ENCODE data around the gene FAM236C.
"Not testable (repeated sequence)": the region's sequence is repeated elsewhere in the genome, so short reads cannot be mapped to it uniquely, and the experiment has no call there.

FAM236C gene

DNA sequence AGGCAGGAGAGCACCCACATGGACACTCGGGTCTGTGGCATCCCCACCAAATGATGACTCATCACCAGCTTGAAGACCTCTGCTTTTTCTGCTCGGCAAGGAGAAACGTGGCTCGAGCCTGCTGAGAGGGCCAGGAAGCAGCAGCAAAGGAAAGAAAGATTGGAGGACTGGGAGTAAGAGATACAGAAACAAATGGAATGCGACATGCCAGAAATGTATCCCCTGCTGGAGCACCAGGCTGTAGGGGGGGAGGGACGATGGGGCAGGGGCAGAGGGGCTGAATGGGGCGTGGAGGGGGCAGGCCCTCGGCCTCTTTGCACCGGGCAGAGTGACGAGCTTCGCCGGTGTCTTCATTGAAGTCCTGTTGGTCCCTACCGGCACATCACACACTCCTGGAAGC lies at the start of gene FAM236C:
FAM236C (plus strand) TSS at position 301 of the 400 bp plus-strand sequence. CDS start 100 bp downstream, outside the sequence.
- not testable (repeated sequence) for DNase-seq

DNA sequence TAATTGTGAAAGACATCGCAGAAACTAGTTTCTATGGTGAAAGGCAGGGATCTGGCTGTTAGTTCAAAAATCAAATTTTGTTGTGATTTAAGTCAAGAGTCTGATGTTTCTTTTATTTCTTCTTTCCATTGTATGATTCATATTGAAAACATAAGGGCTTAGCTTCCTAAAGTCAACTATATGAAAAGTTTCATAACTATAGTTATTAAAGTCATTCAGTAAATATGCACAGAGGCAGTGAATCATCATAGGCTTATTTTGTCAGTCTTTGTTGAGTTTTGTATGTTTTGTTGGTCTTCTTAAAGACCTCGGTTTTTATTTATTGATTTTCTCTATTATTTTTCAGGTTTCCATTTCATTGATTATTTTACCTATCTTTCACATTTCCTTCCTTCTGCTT lies 29.5 kb upstream of the FAM236C start:
- not testable (repeated sequence) for DNase-seq

DNA sequence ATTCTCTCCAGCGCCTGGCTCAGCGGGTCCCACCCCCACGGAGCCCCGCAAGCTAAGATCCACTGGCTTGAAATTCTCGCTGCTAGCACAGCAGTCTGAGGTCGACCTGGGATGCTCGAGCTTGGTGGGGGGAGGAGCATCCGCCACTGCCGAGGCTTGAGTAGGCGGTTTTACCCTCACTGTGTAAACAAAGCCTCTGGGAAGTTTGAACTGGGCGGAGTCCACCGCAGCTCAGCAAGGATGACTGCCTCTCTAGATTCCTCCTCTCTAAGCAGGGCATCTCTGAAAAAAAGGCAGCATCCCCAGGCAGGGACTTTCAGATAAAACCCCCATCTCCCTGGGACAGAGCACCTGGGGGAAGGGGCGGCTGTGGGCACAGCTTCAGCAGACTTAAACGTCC lies 22.7 kb upstream of the FAM236C start:
- not testable (repeated sequence) for DNase-seq

DNA sequence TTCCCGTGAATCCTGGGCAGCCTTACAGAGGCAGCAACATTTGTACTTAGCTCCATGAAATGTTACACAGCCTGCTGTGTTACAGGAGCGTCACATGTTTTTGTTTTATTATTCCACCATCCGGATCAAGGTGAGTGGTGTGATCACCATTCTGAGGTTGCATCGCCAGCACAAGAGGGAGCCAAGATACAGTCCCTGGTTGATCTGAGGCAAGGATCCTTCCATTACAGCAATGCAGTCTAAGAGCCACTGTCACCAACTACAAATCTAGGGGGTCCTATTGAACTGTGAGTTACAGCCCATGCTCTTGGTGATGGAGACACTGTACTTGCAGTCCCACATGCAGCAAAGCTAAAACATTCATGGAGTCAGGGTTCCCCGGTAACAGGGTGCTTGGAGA lies 3.7 kb downstream of the FAM236C start:
- DNase-seq, result not testable (repeated sequence)

DNA sequence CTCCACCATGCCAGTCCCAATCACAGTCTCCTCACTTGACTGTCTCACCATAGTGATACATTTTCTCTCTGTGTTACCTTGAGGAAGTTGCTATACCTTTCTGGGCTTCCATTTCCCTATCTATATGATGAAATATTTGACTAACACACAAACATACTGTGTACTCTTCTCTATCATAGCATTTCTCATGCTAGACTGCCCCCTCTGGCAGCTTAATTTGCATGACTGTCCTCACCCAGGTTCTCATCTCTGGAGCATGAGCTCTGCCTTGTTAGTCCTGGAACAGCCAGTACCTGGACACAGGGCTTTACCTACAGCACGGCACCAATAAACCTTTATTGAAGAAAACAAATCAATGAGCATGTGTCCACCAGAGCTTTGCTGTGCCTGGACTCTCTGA lies 19.9 kb downstream of the FAM236C start:
- not testable (repeated sequence) for DNase-seq

DNA sequence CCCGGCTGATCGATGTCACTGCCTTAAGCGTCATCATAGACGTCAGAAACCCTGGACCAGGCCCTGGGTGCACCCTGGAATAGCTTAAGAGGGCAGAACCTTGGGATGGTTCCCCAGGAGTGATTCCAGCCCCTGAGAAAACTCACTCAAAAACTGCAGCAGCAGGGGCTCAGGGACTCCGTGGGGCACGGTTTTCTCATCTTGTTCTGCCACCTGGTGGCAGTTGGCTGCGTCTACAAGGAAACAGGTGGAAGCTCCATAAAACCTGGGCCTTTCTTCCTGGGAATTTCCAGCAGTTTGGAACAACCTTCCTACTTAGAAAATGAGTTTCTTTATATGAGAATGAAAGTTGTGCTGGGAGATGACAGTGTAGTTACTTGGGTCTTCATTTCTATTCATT lies 24.0 kb downstream of the FAM236C start:
- DNase-seq, result not testable (repeated sequence)

DNA sequence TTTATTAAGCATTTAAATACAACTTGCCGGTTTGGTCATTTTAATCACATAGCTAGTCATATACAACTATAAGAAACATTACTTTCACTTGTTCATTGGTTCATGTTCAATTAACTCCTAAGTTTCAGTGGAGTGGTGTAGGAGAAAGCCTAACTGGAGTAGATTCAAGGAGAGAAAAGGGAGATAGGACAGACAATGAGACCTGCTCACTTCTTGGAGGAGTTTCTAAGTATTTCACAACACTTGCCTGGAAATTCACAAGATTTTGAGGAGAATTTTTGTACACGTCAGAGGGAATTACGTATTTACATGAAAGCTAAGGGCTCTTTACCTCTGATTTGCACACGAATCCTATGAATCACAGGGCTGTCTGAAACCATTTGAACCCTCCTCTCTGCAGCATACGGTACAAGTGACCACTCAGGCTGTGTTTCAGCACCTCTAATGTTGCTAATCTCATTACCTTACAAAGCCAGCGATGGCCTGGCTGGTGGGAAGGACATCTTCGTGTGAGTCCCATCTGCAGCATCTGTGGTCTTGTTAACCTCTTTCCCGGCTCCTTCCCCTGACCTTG lies 24.6 kb downstream of the FAM236C start:
- DNase-seq, result not testable (repeated sequence)

DNA sequence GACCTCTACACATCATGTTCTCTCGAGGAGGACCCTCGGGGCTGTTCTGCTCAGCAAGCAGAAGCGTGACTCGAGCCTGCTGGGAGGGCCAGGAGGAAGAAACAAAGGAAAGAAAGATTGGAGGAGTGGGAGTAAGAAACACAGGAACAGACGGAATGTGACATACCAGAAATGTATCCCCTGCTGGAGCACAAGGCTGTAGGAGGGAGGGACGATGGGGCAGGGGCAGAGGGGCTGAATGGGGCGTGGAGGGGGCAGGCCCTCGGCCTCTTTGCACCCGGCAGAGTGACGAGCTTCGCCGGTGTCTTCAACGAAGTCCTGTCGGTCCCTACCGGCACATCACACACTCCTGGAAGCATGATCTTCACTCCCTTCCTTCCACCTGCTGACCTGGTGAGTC lies 25.5 kb downstream of the FAM236C start, which contains the start of gene FAM236A:
FAM236A (plus strand) TSS at position 301 of the 400 bp plus-strand sequence; CDS start at position 358, 57 bp downstream.
- DNase-seq, result not testable (repeated sequence)

DNA sequence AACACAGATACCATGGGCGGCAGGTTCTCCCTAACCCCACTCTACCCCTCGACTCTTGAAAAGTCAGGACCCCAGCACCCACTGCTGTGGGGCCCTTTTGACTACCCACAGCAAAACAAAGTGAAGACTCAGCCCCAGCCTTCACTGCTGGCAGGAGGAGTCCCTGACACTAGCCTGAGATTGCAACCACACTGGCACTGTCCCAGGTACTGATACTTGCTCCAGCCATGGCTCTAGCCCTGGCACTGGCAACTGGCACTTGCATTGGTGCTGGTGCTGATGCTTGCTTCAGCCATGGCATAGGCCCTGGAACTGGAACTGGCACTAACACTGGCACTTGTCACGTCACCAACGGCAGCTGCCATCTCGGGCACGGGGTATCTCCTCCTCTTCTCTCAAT lies 29.9 kb downstream of the FAM236C start:
- DNase-seq, result not testable (repeated sequence)

DNA sequence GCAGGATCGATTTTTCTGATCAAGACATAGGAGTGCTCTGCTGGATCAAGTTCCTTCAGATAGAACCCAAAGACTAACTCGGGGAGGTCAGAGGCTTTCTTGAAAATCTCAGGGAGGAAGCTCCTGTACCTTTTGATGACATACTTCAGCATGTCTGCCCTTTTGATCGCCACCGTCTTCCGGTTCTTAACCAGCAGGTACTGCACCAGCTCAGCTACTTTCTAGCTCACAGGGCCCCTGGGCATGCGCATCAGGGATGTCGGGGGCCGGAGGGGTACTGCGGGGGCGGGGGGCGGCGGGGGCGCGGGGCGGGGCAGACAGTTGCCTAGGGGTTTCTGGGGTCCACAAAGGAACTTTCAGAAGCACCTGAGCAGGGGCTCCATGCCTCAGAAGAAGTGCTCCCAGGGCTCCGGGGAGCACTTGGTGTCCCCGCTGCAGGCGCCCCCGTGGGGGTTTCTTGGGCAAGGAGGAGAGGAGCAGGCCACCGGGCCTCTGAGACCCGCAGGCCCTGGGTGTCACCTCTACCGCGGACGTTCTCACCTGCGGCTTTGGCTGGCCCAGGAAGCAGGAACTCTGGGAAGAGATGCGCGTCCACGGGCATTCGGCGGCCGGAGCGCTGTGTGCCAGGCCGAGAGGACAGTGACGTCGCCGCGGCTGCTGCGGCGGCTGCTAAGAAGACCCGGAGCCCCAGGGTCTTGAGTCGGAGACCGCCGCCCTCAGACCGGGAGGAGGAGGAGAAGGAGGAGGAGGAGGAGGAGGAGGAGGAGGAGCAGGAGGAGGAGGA lies 30.8 kb downstream of the FAM236C start:
- DNase-seq, result not testable (repeated sequence)

DNA sequence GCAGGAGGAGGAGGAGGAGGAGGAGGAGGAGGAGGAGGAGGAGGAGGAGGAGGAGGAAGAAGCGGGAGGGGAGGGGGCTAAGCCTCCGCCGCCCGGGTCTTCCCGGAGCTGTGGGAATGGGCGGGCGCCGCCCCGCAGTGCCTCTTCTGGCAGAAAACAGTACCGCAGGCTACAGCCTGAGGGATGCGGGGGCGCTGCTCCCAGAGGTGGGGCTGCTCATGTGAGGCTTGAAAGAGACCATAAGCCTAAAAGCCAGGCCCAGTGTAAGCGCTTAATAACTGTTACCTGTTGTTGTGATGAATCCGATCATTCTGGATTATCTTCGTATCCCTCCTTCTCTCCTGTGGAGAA lies 31.4 kb downstream of the FAM236C start, which contains the start of gene DMRTC1:
DMRTC1 (minus strand) TSS at position 19 of the 351 bp plus-strand sequence. CDS start 68,143 bp downstream, outside the sequence.
- not testable (repeated sequence) for DNase-seq

DNA sequence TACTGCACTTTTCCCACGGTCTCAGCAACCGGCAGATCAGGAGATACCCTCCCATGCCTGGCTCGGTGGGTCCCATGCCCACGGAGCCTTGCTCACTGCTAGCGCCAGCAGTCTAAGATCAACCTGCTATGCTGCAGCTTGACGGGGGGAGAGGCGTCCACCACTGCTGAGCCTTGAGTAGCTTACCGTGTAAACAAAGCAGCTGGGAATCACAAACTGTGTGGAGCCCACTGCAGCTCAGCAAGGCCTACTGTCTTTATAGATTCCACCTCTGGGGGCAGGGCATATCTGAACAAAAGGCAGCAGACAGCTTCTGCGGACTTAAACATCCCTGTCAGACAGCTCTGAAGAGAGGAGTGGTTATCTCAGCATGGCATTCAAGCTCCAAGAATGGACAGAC lies 47.6 kb downstream of the FAM236C start:
- not testable (repeated sequence) for DNase-seq
